ENCODE results near the gene CRTAC1.

DNA sequence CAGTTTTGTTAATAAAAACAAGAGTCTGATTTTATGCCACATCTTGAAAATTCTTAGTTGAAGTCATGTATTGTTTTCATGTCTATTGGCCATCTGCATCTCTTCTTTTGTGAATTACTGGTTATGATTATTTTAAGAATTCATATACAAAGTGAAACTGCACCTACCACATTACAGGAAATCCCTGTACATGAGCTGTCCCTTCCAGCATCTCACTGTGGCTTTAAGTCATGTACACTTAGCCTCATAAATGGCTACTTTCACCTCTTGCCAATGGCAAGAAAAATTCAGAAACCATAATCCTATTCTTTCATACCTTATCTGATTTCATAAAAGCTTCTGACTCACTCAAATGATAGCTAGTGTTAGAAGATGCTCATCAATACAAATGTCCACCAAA is 48.6 kb downstream of the CRTAC1 start:
- TF ChIP-seq, protein P1, sequence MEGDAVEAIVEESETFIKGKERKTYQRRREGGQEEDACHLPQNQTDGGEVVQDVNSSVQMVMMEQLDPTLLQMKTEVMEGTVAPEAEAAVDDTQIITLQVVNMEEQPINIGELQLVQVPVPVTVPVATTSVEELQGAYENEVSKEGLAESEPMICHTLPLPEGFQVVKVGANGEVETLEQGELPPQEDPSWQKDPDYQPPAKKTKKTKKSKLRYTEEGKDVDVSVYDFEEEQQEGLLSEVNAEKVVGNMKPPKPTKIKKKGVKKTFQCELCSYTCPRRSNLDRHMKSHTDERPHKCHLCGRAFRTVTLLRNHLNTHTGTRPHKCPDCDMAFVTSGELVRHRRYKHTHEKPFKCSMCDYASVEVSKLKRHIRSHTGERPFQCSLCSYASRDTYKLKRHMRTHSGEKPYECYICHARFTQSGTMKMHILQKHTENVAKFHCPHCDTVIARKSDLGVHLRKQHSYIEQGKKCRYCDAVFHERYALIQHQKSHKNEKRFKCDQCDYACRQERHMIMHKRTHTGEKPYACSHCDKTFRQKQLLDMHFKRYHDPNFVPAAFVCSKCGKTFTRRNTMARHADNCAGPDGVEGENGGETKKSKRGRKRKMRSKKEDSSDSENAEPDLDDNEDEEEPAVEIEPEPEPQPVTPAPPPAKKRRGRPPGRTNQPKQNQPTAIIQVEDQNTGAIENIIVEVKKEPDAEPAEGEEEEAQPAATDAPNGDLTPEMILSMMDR (conservative IDR thresholded peaks at IDR 0.05 in 1 of 2, IDR thresholded peaks at IDR 0.05 in 1 of 2; ENCODE audit: extremely low read depth in 1 of 2, insufficient read depth in 1 of 2, low read depth in 1 of 2, low read length in 2 of 2) = no peak
- TF ChIP-seq EZH2 (IDR thresholded peaks at IDR 0.05; ENCODE audit: borderline replicate concordance, low read length) = no peak
